MM.1S (cell line): ENCODE results near the gene NUTM2B.
"Not testable (repeated sequence)": the region's sequence is repeated elsewhere in the genome, so short reads cannot be mapped to it uniquely, and the experiment has no call there.

Source experiments
- DNase-seq: peaks from one replicate; pipeline ENCODE4 v3.0.0-alpha.2; 2015
- H2AFZ ChIP-seq: fragments of 300-600 bp; sonication (generic); 2 replicates; pipeline ENCODE4 v1.6.0; 2016; ENCODE audit warnings: antibody characterized with exemption, low read length
- H3F3A ChIP-seq: fragments of 300-600 bp; sonication (generic); 2 replicates; pipeline ENCODE4 v1.6.1; 2016; ENCODE audit warnings: mild to moderate bottlenecking, antibody characterized with exemption, low read length, moderate library complexity, mixed read lengths; ENCODE audit not compliant: insufficient read depth
- H3K27ac ChIP-seq: fragments of 300-600 bp; sonication (generic); 2 replicates; pipeline ENCODE4 v1.5.1; 2016; ENCODE audit warnings: mild to moderate bottlenecking, low read length
- H3K27me3 ChIP-seq: fragments of 300-600 bp; sonication (generic); replicated peaks from 2 replicates; pipeline ENCODE4 v1.6.0; 2016; ENCODE audit warnings: low read length; ENCODE audit not compliant: insufficient read depth
- H3K36me3 ChIP-seq: fragments of 300-600 bp; sonication (generic); replicated peaks from 2 replicates; pipeline ENCODE4 v1.6.1; 2016; ENCODE audit warnings: mild to moderate bottlenecking, low read length, mixed read lengths; ENCODE audit not compliant: insufficient read depth
- H3K4me1 ChIP-seq: fragments of 300-600 bp; sonication (generic); 2 replicates; pipeline ENCODE4 v1.6.1; 2016; ENCODE audit warnings: low read length, mixed read lengths
- H3K4me2 ChIP-seq: fragments of 300-600 bp; sonication (generic); 2 replicates; pipeline ENCODE4 v1.6.0; 2016; ENCODE audit warnings: low read depth, low read length
- H3K4me3 ChIP-seq: fragments of 300-600 bp; sonication (generic); 2 replicates; pipeline ENCODE4 v1.5.1; 2016; ENCODE audit warnings: low read length, mixed read lengths
- H3K79me2 ChIP-seq: fragments of 300-600 bp; sonication (generic); 2 replicates; pipeline ENCODE4 v1.6.1; 2016; ENCODE audit warnings: mixed run types, low read length, mixed read lengths
- H3K9ac ChIP-seq: fragments of 300-600 bp; sonication (generic); 2 replicates; pipeline ENCODE4 v1.6.1; 2016; ENCODE audit warnings: low read length, mixed read lengths
- H3K9me2 ChIP-seq: fragments of 300-600 bp; sonication (generic); replicated peaks from 2 replicates; pipeline ENCODE4 v1.6.1; 2016; ENCODE audit warnings: mild to moderate bottlenecking, low read length, mixed read lengths; ENCODE audit not compliant: insufficient read depth
- H3K9me3 ChIP-seq: fragments of 300-600 bp; sonication (generic); replicated peaks from 2 replicates; pipeline ENCODE4 v1.6.1; 2016; ENCODE audit warnings: mild to moderate bottlenecking, low read length, mixed read lengths; ENCODE audit not compliant: insufficient read depth
- H4K20me1 ChIP-seq: fragments of 300-600 bp; sonication (generic); 2 replicates; pipeline ENCODE4 v1.6.1; 2016; ENCODE audit warnings: mild to moderate bottlenecking, low read length, moderate library complexity, mixed read lengths; ENCODE audit not compliant: insufficient read depth
- CTCF ChIP-seq: fragments of 300-600 bp; sonication (generic); IDR thresholded peaks from 2 replicates; pipeline ENCODE4 v1.5.1; 2016; ENCODE audit warnings: antibody characterized with exemption, low read length, mixed read lengths

NUTM2B gene

GRCh38 chr10:79685044-79685685 lies 17.9 kb upstream of the NUTM2B start:
- not testable (repeated sequence) for H3K79me2 ChIP-seq, H3K36me3 ChIP-seq, H3K4me1 ChIP-seq, H3F3A ChIP-seq, H3K9ac ChIP-seq, H3K9me3 ChIP-seq, H3K4me3 ChIP-seq, H3K9me2 ChIP-seq, H3K27ac ChIP-seq, H4K20me1 ChIP-seq, H3K27me3 ChIP-seq
- TF ChIP-seq CTCF = peak; percentile 55
- Histone ChIP-seq H3K4me2 (peak overlapping the region; percentile 41; the same call in 1 of the 2 replicates), H2AFZ (peak overlapping the region; percentile 63; the same call in 1 of the 2 replicates)
- DNase-seq = peak; percentile 74

GRCh38 chr10:79686595-79686994 lies 16.4 kb upstream of the NUTM2B start:
- not testable (repeated sequence) for H3K4me2 ChIP-seq, DNase-seq, H3K4me3 ChIP-seq, H3K9me2 ChIP-seq, H3F3A ChIP-seq, H3K27me3 ChIP-seq, H3K4me1 ChIP-seq, H3K27ac ChIP-seq, H4K20me1 ChIP-seq, H3K9ac ChIP-seq, H3K36me3 ChIP-seq, H2AFZ ChIP-seq, H3K79me2 ChIP-seq, H3K9me3 ChIP-seq

GRCh38 chr10:79687406-79688150 lies 15.4 kb upstream of the NUTM2B start:
- H3K79me2 ChIP-seq, H3F3A ChIP-seq, H3K4me1 ChIP-seq, DNase-seq, H3K27me3 ChIP-seq, H3K4me3 ChIP-seq, H3K9me2 ChIP-seq, H3K27ac ChIP-seq, H3K4me2 ChIP-seq, H4K20me1 ChIP-seq, H3K36me3 ChIP-seq, H3K9ac ChIP-seq, H2AFZ ChIP-seq, H3K9me3 ChIP-seq: not testable (repeated sequence)

GRCh38 chr10:79688798-79689197 lies 14.2 kb upstream of the NUTM2B start:
- not testable (repeated sequence) for H3K36me3 ChIP-seq, H3K27me3 ChIP-seq, H3K9me2 ChIP-seq, DNase-seq, H3K9me3 ChIP-seq, H3K4me3 ChIP-seq, H3K27ac ChIP-seq, H3K9ac ChIP-seq, H3K79me2 ChIP-seq, H3F3A ChIP-seq, H4K20me1 ChIP-seq, H3K4me2 ChIP-seq, H2AFZ ChIP-seq, H3K4me1 ChIP-seq

- H3K9ac ChIP-seq, H3K27ac ChIP-seq, H3K9me3 ChIP-seq, H2AFZ ChIP-seq, H3K79me2 ChIP-seq, H3K9me2 ChIP-seq, H3K4me1 ChIP-seq, DNase-seq, H3K4me2 ChIP-seq, H3K27me3 ChIP-seq, H3F3A ChIP-seq, H4K20me1 ChIP-seq, H3K4me3 ChIP-seq, H3K36me3 ChIP-seq: not testable (repeated sequence)
These were observed 6.4 kb upstream of the NUTM2B start for GRCh38 chr10:79696596-79696995.

GRCh38 chr10:79697141-79697540 lies 5.9 kb upstream of the NUTM2B start:
- H2AFZ ChIP-seq, H3F3A ChIP-seq, H3K9me3 ChIP-seq, H3K4me2 ChIP-seq, H3K4me1 ChIP-seq, H3K79me2 ChIP-seq, H4K20me1 ChIP-seq, H3K9ac ChIP-seq, H3K27ac ChIP-seq, H3K9me2 ChIP-seq, H3K27me3 ChIP-seq, H3K4me3 ChIP-seq, H3K36me3 ChIP-seq, DNase-seq: not testable (repeated sequence)

- H3K27ac ChIP-seq, H3K9ac ChIP-seq, H3K4me3 ChIP-seq, H3K9me3 ChIP-seq, H3F3A ChIP-seq, H3K9me2 ChIP-seq, H3K36me3 ChIP-seq, H3K79me2 ChIP-seq, H3K4me2 ChIP-seq, H3K27me3 ChIP-seq, H3K4me1 ChIP-seq, DNase-seq, H2AFZ ChIP-seq, H4K20me1 ChIP-seq: not testable (repeated sequence)
These were observed 2.6 kb upstream of the NUTM2B start for GRCh38 chr10:79700381-79700944.
